ENCODE data around the gene RHBDF2.

RHBDF2 gene

DNA sequence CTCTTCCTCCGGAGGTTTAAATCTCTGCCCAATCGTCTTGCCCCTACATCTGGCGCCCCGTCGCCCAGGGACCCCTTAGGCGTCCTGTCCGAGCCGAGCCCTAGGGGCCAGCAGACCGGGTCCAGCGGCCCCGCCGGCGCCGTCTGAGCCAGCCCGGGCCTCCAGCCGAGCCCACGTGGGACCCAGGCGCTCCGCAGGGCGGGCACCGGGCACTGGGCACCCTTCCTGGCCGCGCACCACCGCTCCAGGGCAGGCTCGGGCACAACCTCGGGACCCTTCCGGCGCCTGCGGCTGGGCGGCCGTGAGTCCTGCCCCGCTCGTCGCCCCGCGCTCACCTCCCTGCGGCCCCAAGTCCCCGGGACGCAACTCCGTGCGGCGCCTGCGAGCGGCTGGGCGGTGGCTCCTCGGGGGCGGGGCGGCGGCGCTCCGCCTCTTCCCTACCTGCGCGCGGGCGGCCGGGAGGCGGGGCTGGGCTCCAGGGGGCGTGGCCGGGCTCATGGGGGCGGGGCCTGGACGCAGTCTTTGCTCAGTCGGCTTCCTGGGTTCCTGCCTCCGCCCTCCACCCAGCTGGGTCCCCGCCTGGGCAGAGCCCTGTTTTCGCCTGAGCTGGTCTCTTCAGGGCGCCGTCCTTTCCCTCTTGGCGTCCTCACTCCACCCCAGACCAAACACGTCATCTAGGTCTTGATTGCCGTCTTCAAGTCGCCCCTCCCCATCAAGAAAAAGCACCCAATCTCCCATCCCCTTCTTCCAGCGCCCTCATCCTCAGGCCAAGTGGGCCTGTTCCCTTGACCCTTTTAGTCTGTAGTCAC, at the start of gene RHBDF2:
TSS of gene RHBDF2 (minus strand) at position 406 of the 809 bp plus-strand sequence. CDS start 19,899 bp downstream, outside the sequence.
- in situ Hi-C loops (cut with MboI; ENCODE audit: low pct_unique_long_range_greater_than_20kb, low sequenced_read_pairs): no loop called here
- DNase-seq: peak; percentile 76

DNA sequence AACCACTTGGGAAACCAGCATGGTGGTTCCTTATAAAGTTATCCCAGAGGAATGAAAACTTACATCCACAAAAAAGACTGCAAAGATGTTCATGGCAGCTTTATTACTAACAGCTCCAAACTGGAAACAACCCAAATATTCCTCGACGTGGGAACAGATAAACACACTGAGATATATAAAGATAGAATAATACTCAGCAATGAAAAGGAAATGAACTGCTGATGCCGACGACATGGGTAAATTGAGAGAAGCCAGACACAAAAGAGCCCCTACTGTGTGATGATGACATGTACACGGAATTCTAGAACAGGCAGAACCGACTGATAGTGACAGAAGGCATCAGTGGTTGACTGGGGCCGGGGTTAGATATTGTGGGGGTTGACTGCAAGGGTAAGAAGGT, 48.3 kb upstream of the RHBDF2 start:
- DNase-seq: no peak
- in situ Hi-C loops (cut with MboI; ENCODE audit: low pct_unique_long_range_greater_than_20kb, low sequenced_read_pairs): no loop called here

DNA sequence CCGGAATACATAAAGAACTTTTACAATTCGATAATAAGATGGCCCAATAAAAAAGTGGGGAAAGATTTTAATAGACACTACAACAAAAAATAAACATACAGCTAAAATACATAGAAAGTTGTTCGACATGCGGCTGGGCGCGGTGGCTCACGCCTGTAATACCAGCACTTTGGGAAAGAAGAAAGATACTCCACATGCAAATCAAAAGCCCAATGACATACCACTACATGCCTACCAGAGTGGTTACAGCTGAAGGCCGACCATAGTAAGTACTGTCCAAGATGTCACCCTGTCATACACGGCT, 47.9 kb upstream of the RHBDF2 start:
- in situ Hi-C loops (cut with MboI; ENCODE audit: low pct_unique_long_range_greater_than_20kb, low sequenced_read_pairs): no loop called here
- no peak for DNase-seq

DNA sequence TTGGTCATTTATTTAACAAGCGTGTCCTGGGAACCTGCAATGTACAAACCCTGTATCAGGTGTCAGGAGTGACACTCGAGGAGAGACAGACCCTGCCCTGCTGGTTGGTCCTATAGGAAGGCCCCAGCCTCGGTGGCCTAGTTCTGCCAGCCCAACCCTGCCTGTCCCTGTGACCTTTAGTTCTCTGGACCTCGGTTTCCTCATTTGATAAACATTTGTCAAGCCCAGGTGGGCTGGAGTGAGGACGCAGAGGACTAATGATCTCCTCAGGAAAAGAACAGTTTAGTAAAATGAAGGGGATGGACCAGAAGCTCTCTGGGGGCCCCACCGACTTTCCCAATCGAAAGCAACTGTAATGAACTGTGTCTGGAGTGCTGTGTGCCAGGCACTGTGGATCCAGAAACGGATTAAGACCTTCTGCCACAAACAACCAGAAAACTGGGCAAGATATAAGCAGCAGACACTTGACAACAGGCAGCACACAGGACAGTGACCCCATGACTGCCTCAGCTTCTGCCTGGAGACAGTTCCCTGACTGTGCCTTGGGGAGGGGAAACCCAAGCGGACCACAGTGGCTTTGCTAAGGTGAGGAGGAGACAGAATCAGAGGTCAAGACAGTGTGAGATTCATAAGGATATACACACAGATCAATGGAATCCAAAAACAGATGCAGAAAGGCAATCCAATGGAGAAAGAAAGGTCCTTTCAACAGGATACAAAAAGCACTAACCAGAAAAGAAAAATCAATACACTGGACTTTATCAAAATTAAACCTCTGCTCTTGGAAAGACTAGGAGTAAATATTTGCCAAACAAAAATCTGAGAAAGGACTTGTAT, 47.4 kb upstream of the RHBDF2 start:
- no peak for DNase-seq
- in situ Hi-C loops (cut with MboI; ENCODE audit: low pct_unique_long_range_greater_than_20kb, low sequenced_read_pairs): no loop called here

DNA sequence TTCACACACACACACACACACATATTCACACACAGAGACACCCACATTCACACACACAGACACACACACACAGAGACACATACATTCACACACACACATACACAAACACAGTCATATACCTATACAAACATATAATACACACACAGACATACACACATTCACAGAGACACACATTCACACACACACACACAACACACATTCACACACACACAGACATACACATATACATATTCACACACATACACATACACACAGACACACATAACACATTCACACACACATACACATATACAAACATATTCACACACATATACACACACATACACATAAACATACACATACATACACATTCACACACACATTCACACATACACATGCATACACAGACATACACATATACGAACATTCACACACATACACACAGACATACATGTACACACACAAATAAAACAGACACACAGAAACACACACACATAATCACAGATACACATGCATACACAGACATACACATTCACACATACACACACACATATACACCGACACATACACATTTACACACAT, 46.5 kb upstream of the RHBDF2 start:
- DNase-seq: no peak
- in situ Hi-C loops (cut with MboI; ENCODE audit: low pct_unique_long_range_greater_than_20kb, low sequenced_read_pairs): no loop called here

DNA sequence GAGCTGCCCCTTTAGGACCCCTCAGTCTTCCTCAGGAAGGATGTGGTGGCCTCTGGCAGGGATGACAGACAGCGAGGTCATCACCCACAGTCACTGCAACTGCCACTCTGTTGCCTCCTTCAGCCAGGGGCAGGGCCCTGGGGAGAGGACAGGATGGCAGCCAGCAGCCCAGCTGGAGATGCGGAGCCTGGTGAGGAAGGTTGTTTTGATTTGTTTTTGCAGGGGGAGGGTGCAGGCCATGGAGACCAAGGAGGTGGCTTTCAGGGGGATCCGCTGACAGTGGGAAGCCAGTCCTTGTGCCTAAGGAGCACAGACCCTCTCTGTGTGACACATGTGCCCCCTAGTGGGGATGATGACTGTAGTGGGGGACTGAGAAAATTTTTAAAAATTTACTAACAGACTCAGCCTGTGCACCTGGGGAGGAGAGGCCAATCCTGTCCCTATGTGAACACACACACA, 46.0 kb upstream of the RHBDF2 start:
- in situ Hi-C loops (cut with MboI; ENCODE audit: low pct_unique_long_range_greater_than_20kb, low sequenced_read_pairs): no loop called here
- DNase-seq: peak; percentile 74

DNA sequence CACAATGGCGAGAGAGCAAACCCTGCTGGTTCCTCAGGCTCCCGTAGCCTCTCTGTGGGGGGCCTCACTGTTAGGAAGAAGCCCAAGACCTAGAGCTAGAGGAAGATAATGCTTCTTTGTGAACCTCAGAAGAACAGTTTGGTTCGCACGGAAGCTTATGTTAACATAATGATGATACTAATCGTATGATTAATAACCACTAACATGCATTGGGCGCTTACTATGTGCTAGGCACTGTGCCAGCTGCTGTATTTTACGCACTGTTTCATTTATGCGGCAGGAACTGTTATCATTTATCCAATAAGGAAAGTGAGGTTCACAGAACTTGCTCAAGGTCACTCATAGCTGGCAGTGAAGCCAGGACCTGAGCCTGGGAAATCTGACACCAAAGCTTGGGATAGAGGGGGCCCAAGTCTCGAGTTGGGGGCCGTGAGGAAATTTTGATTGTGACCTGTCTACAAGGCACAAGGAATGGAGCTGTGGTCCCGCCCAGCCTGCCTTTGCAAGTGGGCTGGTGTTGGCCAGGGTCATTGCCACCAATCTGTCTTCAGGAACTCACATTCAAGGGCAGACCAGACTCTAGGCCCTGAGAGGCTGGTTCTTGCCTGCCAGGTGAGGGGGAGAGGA, 45.4 kb upstream of the RHBDF2 start:
- no peak for DNase-seq
- in situ Hi-C loops (cut with MboI; ENCODE audit: low pct_unique_long_range_greater_than_20kb, low sequenced_read_pairs): no loop called here

DNA sequence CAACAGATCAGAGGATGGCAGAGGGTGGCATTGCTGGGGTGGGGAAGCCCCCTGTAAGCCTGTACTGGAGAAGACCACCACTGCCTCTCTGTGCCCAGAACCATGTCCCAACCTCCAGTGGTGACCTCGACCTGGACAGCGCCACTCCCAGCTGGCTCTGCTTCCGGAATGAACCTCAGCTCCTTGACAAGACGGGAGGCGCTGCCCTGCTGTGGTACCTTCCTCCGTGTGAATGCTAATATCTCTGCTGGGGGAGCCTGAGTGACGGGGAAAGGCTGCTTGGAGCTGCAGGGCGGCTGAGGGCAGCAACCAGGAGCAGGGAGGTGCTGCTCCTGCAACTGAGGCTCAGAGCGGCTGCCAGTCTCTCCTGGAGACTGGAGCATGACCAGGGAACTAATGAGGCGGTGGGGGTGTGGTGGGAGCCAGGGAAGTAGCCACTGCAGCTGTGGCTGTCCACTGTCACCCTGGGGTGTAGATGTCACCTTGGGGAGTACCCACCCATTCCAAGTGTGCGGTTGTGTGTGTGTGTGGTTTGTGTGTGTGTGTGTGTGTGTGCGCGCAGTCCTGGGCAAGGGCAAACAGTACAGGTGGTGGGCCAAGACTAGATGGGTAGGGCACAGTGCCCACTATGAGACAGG, 44.8 kb upstream of the RHBDF2 start:
- in situ Hi-C loops (cut with MboI; ENCODE audit: low pct_unique_long_range_greater_than_20kb, low sequenced_read_pairs): no loop called here
- DNase-seq: no peak

DNA sequence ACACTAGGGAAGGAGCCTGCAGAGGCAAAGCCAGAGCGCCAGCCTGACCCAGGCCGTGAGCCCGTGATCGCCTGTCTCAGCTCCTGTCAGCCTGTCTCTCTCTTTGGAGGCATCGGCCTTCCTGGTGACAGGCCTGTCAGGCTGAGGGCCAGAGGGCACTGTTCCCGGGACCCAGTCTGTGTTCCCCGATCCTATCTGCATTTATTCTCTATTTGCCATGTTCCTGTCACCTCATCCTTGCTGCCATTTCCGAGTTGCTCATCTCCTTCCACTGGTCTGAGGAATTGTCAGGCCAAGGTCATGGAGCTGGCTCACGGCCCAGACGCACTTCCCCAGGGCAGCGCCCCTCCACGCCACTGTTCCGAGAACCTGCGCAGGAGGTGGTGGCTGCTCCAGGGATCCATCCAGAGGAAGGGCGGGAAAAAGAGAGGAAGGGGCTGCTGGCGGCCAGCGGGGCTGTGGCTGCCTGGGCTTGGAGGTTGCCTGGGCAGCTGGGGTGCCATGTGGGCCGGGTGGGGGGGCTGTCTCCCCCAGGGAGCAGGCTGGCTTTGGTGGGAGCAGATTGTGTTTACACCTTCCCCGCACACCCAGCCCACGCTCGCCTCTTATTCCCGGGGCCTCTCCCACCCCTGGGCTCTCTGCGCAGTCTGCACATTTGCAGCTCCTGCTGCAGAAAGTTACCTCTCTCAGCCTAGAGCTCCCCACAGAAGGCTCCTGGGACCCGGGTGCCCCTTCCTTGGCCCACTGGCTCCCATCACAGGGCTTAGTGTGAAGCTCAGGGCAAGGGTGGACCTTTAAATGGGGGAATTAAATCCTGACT, 43.5 kb upstream of the RHBDF2 start:
- DNase-seq: no peak
- in situ Hi-C loops (cut with MboI; ENCODE audit: low pct_unique_long_range_greater_than_20kb, low sequenced_read_pairs): no loop called here

DNA sequence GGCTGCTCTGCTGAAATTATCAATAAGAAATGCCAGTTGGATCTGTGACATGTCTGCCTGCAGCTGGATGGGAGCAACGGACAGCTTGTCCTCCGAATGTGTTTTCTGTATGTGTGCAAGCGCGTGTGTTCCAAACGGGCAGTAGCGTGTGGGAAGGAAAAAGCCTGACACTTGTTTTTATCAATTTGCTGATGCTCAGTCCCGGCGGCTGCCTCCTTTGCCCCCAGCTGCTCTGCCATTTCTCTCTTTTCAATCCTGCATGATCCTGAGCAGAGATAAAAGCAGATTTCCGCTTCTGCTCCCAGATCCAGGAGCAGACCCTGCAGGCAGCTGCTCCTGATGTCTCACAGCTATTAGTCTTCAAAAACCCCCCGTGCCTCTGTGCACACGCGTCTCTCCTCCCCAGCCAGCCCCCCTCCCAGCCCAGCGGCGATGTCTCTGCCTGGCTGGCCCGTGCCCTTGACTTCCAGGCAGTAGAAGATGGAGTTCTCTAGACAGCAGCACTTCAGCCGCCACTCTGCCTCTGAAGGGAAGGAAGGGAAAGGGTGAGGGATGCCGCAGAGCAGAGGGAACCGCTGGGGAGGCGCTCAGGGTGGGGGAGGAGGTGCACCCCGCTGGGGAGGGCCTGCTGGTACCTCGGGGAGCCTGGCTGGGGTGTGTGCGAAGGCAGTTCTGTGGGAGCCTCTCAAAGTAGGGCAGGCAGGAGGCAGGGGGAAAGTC, 42.8 kb upstream of the RHBDF2 start:
- peak; percentile 22 for DNase-seq
- in situ Hi-C loops (cut with MboI; ENCODE audit: low pct_unique_long_range_greater_than_20kb, low sequenced_read_pairs): no loop called here

DNA sequence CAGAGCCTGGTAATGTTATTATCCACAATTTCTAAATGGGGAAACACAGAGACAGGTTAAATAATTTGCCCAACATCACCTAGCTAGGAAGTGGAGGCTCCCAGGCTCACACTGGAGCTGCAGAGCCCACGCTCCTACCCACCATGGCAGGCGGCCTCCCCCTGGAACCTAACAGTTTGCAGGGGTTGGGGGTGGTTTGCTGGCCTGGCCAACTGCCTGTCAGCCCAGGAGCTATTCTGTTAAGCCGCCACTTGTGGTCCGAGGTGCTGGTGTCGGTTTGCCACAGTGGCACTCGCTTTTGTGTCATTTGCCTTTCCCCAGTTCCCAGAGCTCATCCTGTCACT, 42.2 kb upstream of the RHBDF2 start:
- no peak for DNase-seq
- in situ Hi-C loops (cut with MboI; ENCODE audit: low pct_unique_long_range_greater_than_20kb, low sequenced_read_pairs): no loop called here

DNA sequence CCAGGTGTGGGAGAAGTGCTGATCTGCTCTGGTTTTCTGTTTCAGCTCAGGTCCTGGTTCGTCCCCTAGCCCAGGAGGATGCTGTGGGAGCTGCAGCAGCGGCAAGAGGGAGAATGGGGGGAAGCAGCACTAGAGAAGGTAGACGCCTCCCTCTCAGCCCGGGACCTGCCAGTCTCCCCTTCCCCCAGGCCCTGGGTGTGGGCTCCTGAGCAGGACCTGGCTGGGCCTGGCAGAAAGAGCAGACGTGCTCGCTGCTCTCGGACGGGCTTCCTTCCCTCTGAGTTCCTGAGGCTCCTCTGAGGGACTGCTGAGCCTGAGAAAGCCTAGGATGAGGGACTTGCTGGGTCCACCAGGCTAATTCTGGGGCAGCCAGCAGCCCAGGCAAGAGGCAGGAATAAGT, 41.8 kb upstream of the RHBDF2 start:
- DNase-seq: no peak
- in situ Hi-C loops (cut with MboI; ENCODE audit: low pct_unique_long_range_greater_than_20kb, low sequenced_read_pairs): no loop called here

DNA sequence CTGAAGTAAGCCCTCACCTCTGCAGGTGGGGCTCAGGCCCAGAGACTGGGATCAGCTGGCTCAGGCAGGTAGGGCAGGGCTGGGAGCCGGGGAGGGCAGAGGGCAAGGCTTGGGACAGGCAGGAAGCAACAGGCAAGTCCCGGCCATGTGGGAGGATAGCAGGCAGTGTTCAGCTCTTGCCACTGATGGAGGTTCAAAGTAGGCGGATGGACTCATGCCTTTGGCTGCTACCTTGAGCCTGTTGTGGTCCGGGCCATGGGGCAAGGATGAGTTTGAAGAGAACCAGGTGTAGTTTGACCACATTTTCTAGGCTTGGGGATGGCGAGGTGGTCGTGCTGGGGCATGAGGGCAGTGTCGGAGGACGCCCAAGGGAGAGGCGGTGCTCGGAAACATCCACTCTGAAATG, 41.3 kb upstream of the RHBDF2 start:
- DNase-seq: no peak
- in situ Hi-C loops (cut with MboI; ENCODE audit: low pct_unique_long_range_greater_than_20kb, low sequenced_read_pairs): no loop called here

DNA sequence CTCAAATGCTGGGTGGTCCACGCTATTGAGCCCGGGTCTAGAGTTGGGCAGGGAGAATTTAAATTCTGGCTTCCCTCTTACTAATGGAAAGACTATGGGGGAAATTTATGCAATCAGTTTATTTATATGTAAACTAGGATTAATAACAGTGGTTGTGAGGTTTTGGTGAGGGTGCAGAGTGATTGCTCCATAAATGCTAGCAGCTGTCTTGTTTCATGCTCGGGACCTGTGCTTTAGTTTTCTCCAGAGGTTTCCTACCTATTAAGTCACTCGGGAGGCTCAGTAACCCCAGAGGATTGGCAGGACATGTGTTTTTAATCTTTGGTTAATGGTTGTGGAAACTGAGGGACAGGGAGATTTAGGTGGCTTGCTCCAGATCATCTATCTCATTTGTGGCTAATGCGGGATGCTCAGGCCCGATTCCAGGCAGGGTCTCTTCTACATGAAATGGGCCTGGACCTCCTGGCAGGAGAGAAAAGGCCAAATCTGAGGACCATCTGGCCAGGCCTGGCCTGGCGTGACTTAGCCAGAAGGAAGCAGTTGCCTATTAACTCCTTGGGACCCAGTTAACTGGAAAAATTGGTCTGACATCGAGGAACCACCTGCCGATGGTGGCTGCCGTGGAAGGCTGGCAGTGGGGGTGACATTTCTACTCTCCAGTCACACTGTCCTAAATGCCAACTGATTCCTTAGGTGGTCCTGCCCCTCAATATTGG, 40.7 kb upstream of the RHBDF2 start:
- DNase-seq: no peak
- in situ Hi-C loops (cut with MboI; ENCODE audit: low pct_unique_long_range_greater_than_20kb, low sequenced_read_pairs): no loop called here

DNA sequence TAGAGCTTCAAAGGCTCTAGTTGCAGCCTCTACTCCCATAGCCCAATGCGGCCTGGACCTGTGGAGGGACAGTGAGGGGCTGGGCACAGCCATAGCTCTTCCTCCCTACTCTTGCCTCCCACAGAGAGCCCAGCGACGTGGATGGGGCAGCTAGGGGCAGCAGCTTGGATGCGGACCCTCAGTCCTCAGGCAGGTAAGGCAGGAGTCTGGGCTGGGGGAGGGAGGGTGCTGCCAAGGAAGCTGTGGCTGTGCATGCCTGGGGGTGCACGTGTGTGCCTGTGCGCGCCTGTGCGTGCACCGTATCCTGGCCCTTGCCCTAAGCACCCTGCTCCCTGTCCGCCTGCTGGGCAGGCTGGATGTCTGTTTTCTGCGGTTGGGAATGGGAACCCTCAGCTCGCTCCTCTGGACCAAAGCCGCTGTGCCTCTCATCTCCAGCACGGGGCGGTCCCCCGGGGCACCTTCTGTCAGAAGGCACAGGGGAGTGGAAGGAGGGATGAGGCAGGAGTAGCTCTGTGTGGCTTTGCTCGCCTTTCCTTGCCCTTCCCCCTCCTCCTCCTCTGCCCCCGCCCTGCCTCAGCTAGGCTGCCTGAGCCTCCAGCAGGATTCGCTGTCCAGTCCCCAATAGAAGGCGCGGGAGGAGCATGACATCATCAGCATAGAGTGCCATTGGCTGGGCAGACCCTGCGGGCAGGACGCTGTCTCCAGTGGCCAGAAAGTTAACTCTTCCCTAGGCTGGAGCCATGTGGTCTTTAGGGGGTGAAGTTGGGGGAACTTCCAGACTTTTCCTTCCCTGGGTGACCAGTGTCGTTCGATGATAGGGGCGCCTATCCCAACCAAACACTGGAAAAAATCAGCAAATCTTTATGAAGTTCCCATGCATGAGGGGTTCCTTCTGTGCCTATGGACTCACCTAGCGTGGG, 39.4 kb upstream of the RHBDF2 start:
- peak; percentile 85 for DNase-seq
- in situ Hi-C loops (cut with MboI; ENCODE audit: low pct_unique_long_range_greater_than_20kb, low sequenced_read_pairs): no loop called here

DNA sequence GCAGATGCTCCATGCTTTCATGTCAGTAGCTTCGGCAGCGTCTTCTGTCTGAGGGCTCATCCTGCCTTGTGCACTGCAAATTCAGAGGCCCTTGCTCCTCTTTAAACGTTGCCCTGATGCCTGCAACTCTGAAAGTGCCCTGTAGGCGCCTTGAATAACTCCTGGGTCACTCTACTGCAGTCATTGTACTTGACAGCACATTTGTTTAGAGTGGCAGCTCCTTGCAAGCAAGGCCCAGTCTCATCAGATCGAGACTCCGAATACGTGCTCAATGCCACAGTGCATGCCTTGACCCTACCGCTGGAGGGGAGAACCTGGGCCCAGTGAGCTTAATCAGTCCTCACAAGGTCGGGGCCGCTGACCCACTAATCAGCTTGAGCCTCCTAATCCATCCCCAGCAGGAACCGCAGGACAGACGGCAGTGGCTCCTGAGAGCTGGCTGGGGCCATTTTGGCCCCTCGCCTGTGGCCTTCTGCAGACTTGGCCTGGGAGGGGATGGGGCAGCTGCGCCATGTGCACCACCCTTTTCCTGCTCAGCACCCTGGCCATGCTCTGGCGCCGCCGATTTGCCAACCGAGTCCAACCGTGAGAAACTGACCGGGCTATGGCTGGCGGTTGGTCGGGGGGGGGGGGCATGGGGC, 38.5 kb upstream of the RHBDF2 start, which contains the start of gene PRCD:
TSS of gene PRCD (plus strand) at position 414 of the 641 bp plus-strand sequence. CDS start at position 512, 98 bp downstream.
- in situ Hi-C loops (cut with MboI; ENCODE audit: low pct_unique_long_range_greater_than_20kb, low sequenced_read_pairs): no loop called here
- DNase-seq: no peak

Measured in KBM-7 (cell line).